GM21717 (cell line): ENCODE results near the gene CACNA1C.

Experiments
- ATAC-seq: cut with Tn5 transposase; IDR thresholded peaks from one replicate; pipeline ENCODE4 v1.9.1; 2021; ENCODE audit warnings: mild to moderate bottlenecking, moderate library complexity; ENCODE audit not compliant: unreplicated experiment

CACNA1C gene

DNA sequence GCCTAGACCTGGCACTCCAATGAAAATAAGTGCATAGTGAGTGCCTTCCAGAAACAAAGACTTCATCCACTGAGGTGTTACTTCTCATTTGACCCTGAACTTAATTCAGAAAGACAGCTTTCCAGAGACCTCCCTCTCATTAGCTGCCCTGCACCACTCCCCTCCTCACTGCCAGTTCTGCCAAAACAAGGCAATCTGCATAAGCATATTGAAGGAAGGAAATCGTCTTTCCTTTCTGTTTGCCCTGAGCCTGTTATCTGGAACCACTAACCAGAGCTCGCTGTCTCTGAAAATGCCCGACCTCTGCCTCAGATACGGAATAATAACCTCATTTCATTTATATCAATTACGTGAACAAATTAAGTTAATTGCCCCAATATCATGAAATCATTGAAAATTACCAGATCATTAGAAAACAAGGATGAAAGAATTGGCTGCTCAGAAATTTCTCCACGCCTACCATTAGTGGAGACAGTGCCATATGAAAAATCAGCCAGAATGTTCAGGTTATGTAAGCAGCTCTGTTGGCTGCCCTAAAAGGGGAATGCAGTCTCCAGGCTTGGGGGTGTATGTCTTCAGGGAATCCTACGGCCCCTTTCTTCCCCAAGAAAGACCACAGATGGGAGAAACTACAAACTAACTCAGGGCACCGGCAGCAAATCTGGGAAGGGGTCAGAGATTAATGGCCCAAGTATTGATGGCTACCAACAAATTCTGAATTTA, 592.1 kb downstream of the CACNA1C start:
- ATAC-seq, result no peak

DNA sequence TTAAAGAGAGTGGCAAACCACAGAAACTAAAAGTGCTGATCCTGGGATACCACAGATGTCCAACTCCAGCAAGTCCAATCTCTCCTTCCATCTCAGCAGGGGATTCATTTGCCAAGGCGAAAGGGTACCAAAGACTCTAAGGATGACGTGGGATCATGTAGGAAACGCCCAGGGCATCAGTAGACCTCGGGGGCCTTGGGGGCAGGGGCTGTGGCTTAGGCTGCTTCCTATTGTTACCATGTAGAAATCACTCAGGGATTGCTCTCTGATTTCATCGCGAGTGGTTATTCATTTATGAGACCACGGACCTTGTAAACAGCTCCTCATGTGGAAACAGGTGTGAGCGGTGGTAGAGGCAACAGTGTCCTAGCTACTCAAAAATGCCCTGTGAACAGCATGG, 592.7 kb downstream of the CACNA1C start:
- ATAC-seq, result no peak

DNA sequence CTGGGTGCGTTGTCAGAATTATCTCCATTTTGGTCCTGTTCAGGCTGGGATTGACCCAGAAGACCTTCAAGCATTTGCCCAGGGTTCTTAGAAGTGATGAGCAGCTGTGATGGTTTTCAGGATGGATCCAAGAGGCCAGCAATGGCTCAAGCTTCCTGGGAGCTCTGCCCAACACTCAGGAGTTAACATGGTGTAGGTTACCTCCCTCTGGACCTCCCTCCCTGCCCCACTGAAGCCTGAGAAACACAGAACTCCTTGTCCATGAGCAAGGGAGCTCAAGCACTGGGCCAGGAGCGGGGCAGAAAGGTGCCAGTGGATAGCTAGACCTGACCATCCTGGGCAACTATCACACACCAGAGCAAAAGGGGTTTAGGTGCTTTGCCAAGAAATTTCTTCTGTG, 593.6 kb downstream of the CACNA1C start:
- ATAC-seq, result no peak

DNA sequence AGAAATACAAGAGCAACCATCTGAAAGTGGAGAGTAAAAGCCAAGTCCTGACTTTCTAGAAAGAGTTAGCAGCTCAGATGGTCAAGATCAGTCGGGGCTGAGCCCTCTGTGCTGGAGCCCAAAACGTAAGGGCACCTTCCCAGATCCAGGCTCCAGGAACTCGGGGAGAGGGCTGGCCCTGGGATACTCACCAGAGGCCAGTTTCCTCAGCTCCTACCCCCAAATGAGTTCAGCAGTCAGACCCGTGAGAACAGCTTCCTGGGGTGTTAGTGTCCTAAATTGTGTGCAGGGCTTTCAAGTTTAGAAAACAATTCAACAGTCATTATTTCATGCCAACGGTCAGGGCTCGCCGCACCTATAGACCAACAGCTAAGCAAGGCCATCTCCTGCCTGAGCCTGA, 594.4 kb downstream of the CACNA1C start:
- ATAC-seq, result no peak

DNA sequence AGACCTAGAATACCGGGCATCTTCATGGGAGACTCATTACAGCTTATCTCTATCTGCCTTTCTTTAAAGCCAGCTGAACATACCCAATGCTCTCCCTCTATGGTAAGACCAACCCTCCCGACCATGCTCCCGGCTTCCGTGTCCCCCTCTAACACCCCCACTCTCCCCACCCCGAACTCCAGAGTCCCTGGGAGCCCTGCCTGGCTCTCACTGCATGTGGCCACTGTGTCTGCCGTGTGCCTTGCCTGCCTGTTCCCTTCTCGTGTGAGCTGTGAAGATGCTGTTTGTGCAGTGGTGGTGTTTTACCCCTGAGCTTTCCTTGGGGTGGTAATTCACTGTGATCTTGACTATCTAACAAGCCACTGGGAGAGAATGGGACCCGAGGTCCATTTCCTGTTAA, 595.6 kb downstream of the CACNA1C start:
- ATAC-seq, result no peak

DNA sequence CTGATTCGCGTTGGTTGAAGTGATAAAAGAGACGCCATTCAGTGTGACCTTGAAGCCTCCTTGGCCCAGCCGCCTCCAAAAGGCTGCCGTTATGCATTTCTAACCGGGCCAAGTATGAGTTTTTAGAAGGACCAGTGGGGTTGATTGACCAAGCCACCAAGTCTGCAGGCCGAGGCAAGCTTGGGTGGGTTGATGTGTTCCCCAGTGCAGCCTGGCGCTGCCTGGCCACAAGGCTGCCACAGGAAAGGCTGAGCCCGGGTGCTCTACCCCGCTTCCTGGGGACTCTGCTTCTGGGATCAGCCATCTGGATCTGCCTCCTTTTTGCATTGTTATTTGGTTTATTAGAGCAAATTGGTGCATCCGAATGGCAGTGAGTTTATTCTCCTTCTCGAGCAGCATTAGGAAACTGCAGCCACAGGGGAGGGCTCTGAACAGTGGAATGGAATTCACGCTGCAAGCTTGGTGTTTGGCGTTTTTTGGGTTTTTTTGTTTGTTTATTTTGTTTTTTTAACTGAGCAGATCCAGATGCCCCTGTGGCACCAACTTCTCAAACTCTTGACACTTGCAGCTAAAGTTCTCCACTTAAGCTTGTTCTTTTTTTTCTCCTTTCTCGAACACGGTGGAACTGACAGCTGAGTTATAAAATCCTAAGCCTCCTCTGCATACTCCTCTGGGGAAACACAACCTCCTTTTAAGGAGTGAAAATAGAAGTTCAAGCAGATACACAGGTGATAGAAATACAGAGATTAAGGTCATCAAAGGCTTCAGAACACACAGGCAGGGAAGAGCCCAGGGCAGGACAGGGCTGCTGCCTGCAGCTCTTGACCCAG, 596.6 kb downstream of the CACNA1C start:
- ATAC-seq, result no peak

DNA sequence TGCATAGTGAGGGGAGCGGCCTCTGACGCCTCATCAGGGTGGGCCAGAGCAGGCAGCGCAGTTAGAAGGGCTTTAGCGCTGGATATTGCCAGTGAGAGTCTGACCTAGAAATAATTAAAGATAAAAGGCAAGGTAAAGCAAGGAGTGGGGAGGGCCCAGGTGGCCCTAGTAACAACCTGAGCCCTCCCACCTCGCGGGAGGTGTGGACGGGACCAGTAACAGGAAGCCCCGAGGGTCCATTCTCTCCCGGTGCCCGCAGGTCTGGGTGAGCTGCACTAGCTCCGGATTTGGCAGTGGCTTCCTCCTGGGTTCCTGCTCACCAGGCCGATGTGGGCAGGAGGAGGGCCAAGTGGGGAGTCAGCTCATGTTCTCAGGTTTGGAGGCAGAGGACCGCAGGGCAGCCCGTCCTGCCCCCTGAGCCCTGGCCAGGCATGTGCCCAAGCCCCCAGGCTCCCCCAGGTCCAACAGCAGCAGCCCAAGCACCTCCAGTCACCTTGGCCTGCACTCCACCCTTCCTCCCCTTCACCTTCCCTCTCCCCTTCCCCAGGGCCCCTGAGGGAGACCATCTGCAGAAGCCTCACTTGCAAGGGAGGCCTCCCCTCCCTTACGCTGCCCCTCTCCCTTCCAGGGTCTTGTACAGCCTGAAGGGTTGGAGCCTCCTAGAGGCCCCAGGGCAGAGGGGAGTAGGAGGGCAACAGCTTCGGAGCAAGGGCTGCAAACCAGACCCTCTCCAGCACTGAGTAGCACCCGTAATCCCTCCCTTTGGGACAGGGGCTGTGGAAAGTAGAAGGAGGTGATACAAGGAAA, 597.7 kb downstream of the CACNA1C start:
- no peak for ATAC-seq

DNA sequence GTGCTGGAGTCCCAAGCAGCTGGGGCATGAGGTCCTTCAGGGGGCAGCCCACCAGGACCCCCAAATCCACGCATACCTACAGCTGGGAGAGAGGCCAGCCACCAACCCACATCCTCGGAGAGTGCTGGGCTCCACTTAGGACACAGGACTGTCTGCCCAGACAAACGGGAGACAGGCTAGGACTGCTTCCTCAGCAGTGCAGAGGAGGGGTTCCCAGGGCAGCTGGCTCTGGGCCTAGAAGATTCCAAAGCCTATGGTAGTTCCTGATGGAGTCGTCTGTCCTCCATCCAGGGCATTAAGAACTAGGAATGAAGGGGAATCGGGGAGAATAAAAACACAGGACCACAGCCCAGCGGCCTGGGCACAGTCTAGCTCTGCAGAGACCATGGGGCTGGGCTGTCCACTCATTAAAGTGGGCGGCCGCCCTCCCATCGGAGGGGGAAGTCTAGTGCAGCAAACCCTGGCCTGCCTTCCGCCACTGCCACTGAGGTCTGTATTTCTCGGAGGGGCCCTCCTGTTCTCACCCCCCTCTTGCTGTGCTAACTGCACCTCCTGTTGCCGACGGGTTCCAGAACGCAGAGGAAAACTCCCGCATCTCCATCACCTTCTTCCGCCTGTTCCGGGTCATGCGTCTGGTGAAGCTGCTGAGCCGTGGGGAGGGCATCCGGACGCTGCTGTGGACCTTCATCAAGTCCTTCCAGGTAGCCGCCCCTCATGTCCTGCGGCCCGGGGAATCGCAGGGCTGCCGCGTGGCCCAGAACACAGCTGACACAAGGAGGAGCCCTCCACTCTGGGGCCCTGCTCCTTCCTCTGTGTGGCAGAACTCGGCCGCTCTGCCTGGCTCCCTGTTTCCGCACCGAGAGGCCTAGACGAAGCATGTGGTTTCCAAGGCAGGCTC, 598.5 kb downstream of the CACNA1C start:
- no peak for ATAC-seq

DNA sequence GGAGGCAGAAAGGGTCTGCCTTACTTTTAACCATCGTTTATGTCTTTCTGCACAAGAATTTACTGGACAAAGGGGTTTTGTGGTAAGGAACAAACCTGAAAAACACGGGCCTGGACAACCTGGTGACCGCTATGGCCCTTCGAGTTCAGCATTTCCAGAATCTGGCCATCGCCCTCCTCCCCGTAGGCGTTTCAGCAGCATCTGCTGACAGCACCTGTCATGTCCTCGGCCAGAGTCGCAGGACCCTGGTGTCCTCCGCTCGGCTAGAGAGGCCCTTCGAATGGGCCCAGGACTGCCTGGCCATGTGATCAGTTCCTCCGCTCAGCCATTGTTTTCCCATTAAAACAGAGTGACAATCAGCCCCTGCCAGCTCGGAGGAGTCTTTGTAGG, 599.2 kb downstream of the CACNA1C start:
- ATAC-seq, result no peak

DNA sequence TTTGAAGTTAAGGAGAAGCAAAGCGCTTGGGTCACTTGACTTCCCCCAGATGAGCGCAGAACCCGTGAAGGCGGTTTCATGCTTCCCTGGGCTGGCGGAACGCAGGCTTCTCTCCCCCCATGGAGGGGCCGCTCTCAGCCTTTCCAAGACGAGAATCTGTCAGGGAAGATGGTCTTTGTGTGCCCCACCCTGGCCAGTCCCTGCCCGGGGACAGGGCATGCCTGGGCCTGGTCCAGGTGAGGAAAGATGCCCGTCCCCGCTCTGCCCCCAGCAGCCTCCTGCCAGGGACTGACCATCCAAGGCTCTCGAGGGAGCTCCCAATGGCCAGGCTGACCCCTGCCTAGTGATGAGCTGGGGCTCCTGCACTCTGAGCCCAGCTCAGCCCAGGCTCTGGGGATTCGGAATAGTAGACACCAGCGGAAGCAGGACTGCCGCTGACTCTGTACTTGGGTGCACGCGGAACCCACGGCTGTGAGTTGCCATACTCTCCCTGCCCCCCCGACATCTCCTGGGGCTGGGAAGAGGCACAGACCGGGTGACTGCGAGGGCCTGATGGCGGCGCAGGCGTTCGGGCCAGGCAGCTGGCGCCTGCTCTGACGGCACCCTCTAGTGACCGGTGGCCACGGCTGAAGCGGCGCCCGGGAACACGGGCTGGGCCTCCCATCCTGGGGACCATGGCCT, 599.8 kb downstream of the CACNA1C start:
- ATAC-seq, result no peak

DNA sequence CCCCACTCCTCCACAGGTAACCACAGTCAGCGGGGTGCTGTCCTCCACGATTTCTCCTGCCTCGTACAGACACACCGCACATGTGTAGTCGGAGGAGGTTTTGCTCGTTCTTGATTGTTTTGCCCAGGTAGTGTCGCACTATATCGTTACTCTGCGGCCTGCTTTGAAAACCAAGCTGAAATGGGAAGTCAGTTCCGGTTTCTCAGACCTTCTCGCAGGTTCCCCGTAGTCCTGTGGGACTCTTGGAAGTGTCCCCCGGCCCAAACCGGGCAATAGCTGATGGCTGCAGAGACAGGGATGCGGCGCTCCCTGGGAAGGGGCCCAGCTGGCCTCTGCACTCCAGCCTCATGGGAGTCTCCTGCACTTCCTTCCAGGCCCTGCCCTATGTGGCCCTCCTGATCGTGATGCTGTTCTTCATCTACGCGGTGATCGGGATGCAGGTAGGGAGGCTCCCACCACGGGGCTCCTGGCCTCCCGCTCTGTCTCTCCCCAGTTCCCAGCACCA, 600.7 kb downstream of the CACNA1C start:
- no peak for ATAC-seq

DNA sequence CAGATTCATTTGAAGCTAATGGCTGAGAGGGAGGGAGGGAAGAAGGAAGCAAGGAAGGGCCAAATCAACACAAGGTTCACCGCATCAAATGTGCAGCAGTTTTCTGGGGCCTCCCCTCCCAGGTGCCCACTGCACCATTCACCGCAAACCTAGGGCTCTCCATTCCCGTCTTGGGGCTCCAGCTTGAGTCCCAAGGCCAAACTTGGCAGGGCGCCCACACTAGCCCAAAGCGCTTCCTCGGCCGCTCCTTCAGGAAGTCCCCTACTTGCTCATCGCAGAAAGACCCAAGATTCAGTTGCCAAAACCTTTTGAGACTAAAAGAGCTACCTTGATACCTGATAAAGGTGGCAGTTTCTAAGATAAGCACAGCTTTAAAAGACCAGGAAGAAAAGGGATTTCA, 601.5 kb downstream of the CACNA1C start:
- ATAC-seq, result no peak

DNA sequence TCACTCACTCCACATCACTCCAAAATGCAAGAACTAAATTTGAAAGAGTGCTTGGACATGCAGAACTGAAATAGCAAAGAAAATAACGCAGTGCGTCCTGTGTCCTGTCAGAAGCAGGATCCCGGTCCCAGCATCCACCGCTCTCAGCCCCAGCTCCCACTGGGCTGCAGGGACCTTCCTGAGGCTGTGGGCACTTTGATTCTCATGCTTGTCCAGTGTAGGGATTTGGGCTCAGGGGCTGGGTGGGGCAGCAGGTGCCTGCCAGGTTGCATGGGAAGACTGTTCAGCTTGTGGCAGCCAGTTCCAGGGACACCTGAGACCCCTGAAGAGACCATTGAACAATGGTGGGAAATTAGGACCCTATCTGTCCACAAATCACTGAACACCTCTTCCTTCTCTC, 602.0 kb downstream of the CACNA1C start:
- no peak for ATAC-seq

DNA sequence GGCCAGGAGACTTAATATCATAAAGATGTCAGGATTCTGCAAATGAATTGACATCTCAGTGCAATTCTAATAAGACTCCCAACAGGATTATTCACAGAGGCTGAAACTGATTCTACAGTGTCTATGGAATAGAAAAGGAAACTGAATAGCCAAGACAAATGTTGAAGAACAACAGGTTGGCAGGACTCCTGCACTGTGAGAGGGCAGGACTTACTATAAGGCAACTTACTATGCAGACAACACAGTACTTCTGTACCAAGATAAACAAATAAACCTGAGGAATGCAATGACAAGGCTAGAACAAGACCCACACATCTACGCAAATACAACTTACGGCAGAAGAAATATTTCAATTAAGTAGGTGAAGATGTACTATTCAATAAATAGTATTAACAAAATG, 609.7 kb downstream of the CACNA1C start:
- no peak for ATAC-seq

DNA sequence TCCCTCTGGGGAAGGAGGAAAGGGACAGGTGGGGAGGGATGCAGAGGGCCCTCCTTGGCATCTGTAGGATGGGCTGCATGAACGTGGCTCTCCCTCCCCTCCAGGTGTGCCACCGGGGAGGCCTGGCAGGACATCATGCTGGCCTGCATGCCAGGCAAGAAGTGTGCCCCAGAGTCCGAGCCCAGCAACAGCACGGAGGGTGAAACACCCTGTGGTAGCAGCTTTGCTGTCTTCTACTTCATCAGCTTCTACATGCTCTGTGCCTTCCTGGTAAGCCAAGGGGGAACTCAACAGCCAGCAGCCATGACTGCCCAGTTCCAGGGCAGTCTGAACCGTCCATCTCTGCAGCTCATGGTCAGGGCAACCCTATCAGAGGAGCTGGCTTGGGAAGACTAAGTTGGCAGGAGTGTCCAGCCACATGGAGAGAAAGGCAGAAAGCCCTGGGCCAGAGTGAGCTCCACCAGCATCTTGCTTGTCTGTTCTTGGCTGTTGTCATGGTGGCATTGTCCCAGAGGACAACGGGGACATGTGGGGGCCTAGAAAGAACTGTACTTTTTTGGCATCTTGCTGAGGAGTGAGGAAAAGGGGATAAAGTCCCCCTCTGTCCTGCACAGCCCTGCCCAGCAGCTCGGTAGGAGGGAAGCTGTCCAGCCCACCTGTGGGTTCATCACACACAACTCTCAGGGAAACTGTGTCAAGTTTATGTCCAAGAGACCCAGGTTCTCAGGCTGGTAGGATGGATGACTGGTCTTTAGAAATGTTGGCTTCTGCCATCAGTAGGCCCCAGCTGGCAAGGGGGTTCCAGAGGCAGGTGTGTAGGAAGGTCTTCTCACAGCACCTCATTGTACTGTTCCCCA, 612.2 kb downstream of the CACNA1C start:
- ATAC-seq, result no peak

DNA sequence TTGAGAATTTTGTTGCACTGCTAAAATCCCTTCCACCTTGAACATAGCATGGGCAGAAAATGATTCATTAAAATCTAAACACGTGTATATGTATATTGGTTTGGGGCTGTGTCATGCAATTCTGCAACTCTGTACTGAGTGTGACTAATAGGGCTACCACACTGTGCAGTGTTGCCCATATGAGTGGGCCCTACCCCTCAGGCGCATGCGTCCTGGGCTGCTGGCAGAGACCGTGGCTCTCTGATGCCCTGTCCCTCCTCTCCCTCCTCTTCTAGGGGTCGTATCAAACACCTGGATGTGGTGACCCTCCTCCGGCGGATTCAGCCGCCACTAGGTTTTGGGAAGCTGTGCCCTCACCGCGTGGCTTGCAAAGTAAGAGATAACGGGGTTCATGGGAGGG, 613.6 kb downstream of the CACNA1C start:
- ATAC-seq, result no peak

DNA sequence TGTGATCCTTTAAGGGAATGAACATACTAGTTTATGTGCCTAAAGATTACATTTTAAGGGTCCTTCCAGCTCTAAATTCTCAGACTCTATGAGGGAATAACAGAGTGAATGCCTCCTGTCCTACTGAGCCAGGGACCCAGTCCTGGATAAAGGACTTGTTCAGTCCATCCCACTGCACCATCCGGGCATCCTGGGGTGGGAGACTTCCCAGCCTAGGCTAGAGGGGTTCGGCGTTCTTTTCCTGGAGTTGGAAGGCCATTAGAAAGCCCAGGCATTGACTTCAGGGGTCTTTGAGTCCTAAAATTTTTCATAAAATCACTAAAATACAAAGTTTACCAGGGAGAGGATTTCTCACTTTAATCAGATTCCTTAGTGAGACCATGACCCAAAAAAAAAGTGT, 614.1 kb downstream of the CACNA1C start:
- ATAC-seq, result no peak

DNA sequence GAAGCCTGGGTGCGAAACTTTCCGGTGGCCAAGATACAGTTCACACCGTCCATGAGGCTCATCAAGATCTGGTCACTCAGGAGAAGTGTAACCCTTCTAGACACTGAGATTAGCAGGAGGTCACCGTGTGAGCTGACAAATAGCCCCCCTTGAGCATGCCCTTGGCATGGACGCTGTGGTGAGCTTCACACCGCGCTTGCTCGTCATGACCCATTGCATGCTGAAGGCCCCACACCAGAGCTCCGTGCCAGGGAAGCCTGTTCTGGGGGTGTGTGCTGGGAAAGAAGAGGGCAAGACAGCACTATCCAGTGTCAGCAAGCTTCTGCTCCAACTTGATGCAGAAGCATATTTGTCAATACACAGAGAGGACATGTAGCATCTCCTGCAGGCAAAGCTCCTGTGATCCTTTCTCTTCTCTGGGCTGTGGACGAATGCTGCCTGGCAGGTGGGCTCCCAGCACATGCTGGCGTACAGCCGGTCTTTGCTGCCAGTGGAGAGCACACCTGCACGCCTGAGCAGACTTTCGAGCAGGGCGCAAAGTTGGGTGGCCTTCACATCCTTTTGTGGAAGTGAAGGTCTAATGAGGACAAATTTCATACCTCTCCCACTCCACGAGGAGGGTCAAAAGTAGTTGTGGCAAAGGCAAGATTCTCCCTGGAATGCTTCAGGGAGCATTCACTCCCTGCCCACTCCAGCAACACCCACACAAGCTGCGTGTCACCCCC, 615.1 kb downstream of the CACNA1C start:
- no peak for ATAC-seq
